Thyroid gland (tissue), 4 donors: ENCODE measurements around the gene BCAS1.

Experiments used
- CTCF ChIP-seq, 6 experiments: fragments of 200-600 bp in 3 of 6; fragments of 450-650 bp in 3 of 6; sonication (generic) in 3 of 6; IDR thresholded peaks; one replicate each; pipeline ENCODE4 v1.5.1; 2016 to 2019; ENCODE audit warnings: antibody characterized with exemption in 6 of 6, mild to moderate bottlenecking in 2 of 6, inconsistent platforms in 1 of 6, moderate library complexity in 1 of 6
- POLR2A ChIP-seq, 2 donors: fragments of 450-650 bp; IDR thresholded peaks; one replicate each; pipeline ENCODE4 v1.6.1; 2017; ENCODE audit warnings: antibody characterized with exemption in 2 of 2, mild to moderate bottlenecking in 2 of 2, moderate library complexity in 1 of 2

GRCh38 chr20:53952528-53953096 lies 117.8 kb downstream of the BCAS1 start:
- TF ChIP-seq POLR2A (IDR thresholded peaks at IDR 0.05) (no peak), CTCF (IDR thresholded peaks at IDR 0.05) (no peak)
